GM21367 (cell line): ENCODE measurements around the gene FAM83F.
"Not testable (repeated sequence)": the region's sequence is repeated elsewhere in the genome, so short reads cannot be mapped to it uniquely, and the experiment has no call there.

Source experiments
- ATAC-seq: cut with Tn5 transposase; IDR thresholded peaks from one replicate; pipeline ENCODE4 v1.9.1; 2021; ENCODE audit not compliant: unreplicated experiment

The FAM83F gene

DNA sequence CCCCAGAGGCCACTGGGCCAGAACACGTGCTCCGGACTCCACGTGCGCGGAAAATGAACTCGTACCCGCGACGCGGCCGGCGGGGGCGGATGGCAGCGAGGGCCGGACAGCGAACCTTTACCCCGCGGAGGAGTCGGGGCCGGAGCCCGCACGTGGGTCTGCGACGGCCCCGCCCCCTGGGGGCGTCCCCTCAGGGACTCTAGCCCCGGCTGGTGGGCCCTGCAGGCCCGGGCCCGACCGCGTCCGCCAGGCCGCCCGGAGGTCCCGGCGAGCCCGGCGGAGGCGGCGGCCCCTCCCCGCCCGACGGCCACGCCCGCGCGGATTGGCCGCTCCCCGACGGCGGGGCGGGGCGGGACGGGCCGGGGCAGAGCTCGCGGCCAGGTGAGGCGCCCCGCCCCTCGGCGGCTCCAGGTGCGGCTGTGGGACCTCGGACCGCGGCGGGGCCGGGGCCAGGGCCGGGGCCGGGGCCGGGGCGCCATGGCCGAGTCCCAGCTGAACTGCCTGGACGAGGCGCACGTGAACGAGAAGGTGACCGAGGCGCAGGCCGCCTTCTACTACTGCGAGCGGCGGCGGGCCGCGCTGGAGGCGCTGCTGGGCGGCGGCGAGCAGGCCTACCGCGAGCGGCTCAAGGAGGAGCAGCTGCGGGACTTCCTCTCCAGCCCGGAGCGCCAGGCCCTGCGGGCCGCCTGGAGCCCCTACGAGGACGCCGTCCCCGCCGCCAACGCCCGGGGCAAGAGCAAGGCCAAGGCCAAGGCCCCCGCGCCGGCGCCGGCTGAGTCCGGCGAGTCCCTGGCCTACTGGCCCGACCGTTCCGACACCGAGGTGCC is at the start of gene FAM83F:
Gene FAM83F, plus strand, starts transcription at position 389 of the 827 bp plus-strand sequence. Its CDS starts 89 bp downstream, at position 478.
- no peak for ATAC-seq

DNA sequence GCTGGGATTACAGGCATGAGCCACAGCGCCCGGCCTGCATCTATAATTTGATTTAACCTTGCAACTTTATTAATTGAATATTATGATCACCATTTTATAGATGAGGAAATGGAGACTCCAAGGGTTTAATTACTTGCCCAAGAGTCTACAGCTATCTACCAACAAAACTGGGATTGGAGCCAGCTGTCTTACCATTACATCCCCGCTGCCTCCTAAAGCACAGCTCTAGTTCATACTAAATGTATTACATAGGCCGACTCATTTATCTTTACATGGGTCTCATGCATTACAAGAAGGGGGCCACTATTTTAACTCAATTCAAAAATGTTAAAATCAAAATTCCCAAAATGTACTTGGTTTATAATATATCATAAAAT is 48.6 kb upstream of the FAM83F start:
- ATAC-seq = no peak

DNA sequence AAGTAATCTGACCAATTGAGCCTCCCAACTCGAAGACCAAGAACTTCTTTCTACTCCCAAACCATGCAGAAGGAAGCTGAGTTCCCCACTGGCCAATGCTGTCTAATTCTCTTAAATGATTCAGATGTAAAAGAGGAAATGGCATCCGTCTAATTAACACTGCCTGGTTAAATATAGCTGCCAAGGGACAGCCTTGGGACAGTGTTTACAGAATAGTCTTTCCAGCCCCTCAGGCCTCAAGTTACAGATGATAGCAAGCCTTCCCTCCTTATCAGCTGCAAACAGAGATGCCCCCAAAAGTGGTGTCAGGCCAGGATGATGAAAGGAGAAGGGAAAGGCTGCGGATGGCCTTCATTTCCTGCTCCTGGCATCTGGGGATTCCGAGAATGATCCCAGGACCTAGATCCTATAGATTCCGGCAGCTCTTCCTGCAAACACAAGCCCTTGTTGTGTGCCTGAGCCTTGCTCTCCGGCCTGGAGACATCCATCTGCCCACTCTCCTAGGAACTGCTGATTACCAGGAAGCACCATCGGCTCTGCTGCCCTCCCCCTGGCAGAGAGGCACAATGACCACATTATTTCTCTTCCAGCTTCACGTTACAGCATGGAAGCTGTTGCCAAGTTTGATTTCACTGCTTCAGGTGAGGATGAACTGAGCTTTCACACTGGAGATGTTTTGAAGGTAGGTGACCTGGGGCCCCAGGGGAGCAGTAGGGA is 48.1 kb upstream of the FAM83F start:
- no peak for ATAC-seq

DNA sequence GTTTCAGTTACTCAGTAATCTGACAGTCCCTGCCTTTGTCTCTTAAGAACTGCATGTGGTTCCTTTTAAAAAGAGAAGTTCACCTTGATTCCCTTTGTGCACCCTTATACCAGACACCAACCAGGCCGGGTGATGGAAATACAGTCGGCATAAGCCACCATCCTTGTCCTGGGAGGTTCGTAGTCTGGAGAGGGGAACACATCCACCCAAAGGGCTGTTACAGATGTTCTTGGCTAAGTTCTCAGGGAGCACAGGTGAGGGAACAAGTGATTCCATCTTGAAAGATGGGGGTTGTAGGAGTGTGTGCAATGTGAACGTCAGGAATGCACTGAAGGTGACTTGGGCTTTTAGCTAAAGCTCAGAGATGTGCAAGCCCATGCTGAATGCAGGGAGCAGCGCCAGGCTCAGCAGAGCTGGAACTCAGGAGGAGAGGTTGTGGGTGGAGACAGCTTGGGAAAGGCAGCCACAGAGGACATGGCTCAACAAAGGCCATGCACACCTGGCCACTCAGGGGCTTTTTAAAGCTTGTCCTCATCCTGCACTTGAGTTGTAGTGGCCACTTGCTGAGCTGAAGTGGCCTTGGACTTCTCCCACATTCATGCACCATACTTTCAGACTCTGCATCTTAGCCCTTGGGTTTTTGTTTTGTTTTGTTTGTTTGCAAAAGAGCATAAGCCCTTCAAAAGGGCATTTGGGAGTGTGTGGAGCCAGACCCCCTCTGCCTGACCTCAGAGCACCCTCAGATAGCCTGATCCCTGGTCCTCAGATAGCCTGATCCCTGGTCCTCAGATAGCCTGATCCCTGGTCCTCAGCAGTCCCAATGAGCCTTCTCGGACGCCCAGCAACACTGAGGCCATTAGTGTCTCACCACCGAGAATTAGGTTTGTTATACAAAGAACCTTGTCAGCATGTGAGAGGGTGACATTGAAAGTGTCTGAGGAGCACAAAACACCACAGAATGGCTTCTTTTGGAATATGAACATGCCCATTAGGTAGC is 47.2 kb upstream of the FAM83F start:
- no peak for ATAC-seq

DNA sequence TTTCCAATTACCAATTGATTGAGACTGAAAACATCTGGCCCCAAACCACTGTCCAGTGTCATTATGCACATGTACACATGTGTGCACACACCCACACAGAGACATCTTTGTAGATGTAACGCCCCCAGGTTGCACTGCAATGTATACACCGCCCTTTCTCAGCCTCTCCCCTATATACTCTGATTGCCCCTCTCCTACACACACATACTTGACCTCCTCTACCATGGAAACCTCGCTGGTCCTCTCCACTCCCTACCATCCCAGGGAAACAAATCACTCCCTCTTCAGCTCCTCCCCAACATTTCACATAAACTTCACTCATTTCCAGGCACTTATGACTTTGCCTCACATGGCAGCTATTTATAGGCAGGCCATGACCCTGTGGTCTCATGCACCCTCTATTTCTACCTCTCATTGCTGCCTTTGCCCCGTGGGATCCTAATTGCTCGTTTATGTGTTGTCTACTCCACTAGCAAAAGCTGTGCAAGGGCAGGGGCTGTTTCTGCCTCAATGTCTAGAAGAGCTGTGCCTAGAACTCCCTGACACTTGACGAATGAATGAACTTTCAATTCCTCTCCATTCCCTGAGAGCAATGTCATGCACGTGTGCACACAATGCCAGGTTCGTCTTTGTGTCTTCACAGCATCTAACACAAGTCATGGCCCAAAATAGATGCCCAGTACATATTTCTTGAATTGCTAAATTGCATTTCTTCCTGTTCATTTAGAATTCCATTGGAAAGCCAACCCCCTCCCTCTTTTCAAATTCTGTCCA is 44.6 kb upstream of the FAM83F start:
- ATAC-seq = no peak

DNA sequence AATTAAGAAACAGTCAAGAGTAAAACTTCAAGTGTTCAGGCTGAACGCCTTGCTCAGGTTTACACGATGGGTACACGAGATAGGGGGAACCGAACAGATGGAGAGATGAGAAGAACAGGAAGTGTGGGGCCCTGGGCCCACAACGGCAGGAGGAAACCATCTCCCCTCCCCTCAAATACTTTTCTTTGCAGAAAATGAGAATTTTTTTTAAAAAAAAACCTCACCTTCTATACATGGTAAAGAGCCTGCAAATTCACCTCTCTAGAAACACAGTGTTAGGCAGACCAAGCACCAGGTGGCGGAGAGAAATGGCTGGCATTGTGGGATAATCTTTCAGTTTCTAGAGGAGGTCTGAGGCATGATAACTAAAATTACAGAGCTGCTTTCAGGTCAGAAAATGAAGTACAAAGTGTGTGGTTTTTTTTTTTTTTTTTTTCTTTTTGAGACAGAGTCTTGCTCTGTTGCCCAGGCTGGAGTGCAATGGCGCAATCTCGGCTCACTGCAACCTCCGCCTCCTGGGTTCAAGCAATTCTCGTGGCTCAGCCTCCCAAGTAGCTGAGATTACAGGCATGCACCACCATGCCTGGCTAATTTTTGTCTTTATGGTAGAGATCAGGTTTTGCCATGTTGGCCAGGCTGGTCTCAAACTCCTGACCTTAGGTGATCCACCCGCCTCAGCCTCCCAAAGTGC is 43.0 kb upstream of the FAM83F start:
- not testable (repeated sequence) for ATAC-seq

DNA sequence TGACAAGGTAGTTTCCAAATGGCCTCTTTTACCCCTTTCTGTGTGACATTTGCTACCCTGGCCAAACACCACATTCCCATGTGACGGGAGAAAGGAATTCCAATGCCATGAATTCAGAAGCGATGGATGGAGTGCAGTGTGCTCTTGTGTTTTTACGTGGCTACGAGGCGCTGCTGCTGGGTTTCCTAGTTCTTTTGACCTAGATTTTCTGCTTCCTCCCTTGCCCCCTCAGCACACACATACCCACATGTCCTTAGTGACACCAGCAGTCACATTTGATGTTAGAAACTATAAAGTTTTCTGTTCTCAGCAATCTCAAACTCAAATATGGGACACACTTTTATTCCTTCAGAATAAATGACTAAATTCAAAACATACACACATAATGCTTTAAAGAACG is 42.4 kb upstream of the FAM83F start:
- no peak for ATAC-seq

DNA sequence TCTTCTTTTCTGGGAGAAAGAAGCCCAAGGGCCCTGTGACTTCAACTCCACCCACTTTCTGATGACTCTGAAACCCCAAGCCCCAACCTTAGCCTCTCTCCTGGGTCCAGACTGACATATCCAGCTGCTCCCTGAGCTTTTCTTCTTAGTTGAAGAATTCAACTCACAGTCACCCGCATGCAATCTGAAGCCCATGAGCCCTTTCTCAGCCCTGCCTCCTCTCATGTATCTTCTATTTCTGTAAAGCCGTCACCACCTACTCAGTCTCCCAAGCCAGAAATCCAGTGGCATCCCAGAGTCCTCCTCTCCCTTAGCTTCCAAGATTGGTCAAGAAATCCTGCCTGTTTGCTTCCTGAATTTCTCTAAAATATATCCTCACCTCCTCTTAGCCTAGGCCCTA is 41.7 kb upstream of the FAM83F start:
- ATAC-seq = no peak

DNA sequence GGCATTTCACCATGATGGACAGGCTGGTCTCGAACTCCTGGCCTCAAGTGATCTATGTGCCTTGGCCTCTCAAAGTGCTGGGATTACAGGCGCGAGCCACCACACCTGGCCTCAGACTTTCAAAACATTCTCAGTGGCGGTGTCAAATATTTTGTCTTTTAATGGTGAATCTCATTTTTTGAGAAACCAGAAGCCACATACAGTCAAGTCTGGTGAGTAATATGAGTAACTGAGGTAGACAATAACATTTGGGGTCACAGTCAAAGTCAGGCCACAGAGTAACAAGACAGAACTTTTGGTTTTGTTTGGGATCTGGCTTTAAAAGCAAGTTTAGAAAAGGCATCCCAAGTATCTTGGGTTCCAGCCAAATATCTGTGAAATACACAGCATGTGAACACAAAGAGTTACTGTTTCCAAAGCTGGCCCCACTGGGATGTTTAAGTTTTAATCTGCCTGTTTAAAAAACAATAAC is 40.1 kb upstream of the FAM83F start:
- ATAC-seq = no peak

DNA sequence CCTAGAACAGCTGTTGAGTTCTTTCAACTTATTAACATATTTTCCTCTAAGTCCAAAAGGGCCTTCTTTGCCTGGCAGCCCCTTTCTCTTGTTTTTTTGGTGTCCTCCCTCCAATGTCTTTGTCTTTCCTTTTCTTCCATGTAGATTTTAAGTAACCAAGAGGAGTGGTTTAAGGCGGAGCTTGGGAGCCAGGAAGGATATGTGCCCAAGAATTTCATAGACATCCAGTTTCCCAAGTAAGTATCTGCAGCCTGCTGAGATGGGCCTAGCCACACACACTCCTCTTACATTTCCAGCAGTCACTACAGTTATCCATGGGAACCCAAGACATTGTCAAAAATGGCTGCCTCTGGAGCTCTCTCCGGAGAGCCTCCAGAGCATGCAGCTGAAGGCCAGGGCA is 39.1 kb upstream of the FAM83F start:
- no peak for ATAC-seq

DNA sequence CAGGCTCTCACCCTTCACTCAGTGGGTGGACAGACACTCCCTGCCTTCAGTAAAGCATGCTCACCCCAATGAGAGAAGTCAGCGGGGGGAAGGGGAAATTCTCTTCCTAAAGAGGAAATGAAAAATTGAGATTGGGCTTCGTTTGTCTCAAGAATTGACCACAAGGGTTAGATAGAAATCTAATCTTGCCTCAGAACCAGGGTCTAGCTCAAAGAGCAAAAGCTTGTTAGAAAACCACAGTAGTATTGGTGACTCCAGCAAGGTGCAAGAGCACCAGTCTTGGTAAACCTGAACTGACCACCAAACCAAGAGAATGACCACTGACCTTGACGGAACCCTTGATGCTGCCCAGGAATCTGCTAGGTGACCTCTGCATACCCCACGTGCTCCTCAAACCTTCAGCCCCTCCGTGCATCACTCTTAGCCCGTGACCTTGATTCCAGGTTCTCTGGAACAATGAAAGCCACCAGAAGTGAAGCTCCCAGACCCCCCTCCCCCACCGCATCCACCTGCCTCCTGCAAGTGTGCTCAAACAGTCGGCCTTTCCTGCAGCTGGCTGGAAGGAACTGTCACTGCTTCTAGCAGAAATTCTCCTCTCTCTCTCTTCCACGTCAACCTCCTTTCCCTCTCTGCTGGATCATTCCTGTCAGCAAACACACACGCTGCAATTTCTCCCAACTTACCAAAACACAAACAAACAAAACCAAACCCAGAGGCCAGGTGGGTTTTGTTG is 37.7 kb upstream of the FAM83F start:
- no peak for ATAC-seq

DNA sequence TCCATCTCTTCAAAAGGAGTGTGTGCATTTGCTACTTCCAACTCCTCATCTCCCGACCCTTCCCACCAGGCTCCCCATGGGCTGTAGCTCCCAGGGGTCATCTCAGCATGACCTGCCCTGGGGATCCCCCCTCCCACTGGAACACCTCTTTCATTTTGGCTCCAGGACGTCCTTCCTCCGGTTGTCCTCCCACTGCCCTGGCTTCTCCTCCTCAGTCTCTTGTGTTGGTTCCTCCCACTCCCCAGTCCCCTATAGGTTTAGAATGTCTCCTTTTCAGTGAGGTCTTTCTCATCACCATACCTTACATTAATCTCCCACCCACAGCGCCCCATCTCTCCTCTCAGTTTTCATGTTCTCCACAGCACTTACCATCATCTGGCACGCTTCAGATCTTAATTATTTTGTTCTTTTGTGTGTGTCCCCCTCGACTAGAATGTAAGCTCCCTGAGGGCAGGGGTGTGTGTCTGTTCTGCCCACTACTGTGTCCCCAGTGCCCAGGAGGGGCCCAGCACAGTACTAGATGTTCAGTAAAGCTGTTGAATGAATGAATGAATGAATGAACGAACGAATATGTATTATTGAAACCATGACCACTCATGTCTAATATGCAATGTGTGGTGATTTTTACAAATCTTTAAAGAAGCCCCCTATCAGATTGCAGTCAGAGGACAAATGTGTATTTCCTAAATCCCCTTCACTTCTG is 36.6 kb upstream of the FAM83F start:
- ATAC-seq = no peak

DNA sequence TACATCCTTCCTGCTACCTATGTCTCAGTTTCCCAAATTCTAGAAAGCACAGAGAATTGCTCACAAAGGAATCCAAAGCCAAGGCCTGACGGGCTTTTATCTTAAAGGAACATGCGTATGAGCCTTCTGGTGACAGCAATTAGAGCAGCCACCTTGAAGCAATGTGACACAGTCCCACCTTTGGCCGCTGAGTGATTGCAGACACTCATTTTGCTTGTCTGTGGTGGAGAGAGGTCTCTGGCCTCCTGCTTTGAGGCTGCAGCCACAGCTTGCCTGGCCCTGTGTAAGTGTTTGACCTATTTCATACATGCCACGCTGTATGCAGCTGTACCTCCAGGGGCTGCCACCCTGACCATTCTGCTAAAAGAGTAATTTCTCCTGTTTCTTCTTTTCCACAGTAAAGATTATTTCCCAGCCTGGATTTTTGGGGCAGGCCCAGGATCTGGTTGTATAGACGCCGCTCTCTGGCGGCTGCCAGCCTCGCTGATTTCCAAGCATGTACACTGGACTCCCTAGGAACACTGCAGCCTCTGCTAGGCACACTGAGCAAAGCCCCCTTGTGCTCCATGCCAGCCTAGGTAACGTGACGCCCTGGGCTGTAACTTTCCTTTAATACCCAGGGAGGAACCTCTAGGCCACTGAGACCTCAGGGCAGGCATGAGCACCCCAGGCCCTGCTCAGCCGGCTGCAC is 35.7 kb upstream of the FAM83F start:
- ATAC-seq = no peak

DNA sequence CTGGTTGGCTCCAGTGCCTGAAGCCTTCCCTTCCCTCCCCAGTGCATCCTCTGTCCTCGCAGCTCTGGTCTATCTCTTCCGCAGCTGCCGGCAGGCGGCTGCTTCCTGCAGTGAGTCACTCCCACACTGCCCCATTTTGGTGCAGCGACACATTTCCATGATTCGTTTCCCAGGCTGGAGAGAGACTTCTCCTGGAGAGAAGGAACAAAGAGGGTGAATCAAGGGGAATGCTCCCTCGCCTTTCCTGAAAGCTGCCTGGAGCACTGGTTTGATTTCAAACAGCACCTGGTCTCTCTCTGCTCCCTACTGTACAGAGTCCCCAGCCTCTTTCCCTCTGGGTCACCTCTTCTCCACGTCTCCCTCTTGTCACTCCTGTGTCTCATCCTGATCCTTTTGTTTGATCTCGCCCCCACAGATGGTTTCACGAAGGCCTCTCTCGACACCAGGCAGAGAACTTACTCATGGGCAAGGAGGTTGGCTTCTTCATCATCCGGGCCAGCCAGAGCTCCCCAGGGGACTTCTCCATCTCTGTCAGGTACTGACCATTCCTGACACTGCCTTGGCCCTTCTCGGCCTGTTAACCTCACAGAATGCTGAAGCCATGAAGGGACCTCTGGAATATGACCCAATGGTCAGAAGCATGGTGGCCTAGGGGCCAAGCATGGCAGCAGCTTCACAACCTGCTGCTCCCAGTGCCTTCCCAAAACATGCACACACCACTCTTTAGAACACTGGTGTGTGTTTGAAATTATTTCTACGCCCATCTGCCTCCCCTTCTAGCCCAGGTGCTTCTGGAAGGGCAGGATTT is 34.9 kb upstream of the FAM83F start, which contains the start of gene TMA7B:
Gene TMA7B, plus strand, starts transcription at position 758 of the 808 bp plus-strand sequence. CDS start 3,978 bp downstream, outside the sequence.
- no peak for ATAC-seq

DNA sequence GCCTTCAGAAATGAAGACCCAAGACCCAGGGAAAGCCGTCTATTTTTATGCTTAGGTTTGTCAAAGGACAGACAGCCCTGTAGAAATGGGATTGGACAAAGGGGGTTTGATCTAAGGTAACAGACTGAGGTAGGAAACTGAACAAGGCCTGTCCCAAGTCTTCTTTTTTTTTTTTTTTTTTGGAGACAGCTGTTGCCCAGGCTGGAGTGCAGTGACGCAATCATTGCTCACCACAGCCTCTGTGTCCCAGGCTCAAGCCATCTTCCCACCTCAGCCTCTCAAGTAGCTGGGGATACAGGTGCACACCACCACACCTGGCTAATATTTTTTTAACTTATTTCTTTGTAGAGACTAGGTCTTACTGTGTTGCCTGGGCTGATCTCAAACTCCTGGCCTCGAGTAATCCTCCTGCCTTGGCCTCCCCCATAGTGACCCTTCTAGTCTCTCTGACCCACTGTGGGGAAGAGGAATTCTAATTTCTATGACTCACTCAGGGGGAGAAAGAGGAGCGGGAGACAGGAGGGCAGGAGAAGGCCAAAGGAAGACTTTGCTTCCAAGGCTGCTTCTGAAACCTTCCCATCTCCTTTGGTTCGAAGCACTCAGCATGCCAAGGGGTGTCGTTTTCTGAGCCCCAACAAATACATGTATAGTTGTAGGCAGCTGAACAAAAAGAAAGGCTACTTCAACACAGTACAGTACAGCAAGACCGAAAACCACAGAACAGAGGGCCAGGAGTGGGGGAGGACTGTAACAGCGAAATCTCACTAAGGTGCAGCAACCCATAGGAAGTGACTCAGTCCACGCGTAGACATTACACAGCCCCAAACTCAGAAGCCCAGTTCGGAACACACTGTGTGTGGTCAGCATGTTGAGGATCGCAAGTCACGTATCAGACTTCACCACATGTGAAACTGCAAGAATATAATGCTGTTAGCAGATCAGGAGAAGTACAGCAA is 33.7 kb upstream of the FAM83F start:
- peak; percentile 66 for ATAC-seq

DNA sequence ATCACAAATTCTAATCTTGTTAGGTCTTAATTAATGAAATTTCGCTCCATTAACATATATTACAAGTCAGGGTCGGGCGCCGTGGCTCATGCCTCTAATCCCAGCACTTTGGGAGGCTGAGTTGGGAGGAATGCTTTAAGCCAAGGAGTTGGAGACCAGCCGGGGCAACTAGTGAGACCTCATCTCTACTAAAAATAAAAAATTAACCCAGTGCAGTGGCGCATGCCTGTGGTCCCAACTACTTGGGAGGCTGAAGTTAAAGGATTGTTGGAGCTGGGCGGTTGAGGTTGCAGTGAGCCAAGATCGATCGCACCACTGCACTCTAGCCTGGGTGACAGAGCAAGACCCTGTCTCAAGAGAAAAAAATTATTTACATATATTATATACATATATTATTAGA is 32.7 kb upstream of the FAM83F start:
- ATAC-seq = no peak
